GM19397 (cell line): ENCODE data around the gene EXOC8.

ENCODE experiments used
- ATAC-seq: cut with Tn5 transposase; IDR thresholded peaks from one replicate; pipeline ENCODE4 v1.9.1; 2021; ENCODE audit warnings: mild to moderate bottlenecking, moderate library complexity; ENCODE audit not compliant: unreplicated experiment

EXOC8 gene, protein sequence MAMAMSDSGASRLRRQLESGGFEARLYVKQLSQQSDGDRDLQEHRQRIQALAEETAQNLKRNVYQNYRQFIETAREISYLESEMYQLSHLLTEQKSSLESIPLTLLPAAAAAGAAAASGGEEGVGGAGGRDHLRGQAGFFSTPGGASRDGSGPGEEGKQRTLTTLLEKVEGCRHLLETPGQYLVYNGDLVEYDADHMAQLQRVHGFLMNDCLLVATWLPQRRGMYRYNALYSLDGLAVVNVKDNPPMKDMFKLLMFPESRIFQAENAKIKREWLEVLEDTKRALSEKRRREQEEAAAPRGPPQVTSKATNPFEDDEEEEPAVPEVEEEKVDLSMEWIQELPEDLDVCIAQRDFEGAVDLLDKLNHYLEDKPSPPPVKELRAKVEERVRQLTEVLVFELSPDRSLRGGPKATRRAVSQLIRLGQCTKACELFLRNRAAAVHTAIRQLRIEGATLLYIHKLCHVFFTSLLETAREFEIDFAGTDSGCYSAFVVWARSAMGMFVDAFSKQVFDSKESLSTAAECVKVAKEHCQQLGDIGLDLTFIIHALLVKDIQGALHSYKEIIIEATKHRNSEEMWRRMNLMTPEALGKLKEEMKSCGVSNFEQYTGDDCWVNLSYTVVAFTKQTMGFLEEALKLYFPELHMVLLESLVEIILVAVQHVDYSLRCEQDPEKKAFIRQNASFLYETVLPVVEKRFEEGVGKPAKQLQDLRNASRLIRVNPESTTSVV

DNA sequence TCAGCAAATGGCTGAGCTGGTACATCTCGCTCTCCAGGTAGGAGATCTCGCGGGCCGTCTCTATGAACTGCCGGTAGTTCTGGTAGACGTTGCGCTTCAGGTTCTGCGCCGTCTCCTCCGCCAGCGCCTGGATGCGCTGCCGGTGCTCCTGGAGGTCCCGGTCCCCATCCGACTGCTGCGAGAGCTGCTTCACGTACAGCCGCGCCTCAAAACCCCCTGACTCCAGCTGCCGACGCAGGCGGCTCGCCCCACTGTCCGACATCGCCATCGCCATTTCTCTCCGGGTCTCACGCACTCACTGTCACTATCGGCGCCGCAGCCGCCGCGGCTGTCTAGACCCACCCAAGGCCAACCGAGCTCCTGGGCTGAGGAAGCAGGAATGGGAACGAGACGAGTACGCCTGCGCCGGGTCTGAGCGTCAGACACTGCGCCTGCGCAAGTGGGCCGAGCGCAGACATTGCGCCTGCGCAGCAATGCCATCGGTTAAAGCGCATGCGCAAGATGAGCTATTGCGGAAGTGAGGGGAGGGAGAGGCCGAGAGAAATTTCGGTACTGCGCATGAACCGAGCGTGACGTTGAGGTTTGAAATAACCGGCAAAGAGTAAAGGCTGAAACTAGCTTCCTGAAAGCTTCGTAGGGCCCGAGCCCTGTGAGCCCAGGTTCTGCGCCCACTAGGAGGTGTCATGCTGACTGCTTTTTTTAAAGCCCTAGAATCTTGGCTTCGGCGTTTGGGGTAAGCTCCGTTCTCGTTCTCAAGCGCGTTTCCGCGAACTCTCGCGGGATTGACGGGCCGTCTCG, at the start of gene EXOC8:
Gene EXOC8 (minus strand): TSS at position 381 of the 798 bp plus-strand sequence. CDS start 107 bp downstream, at position 274.
- ATAC-seq: peak; percentile 79

DNA sequence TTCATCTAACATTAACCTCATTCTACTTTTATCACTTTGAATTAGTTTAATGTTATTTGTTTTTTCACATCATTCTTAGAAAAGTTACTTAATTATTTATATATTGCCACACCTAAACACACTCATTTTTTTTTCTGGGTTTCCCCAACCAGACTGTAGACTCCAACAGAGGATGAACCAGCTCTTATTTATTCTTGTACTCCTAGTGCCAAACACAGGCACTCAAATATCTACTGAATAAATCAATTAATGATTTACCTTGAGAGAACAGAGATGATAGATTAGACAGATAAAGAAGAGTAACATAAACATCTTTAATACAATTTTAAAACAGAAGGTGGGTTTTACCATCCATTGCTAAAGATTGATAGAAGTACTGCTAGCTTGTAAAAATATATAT, 48.8 kb upstream of the EXOC8 start:
- ATAC-seq: no peak

DNA sequence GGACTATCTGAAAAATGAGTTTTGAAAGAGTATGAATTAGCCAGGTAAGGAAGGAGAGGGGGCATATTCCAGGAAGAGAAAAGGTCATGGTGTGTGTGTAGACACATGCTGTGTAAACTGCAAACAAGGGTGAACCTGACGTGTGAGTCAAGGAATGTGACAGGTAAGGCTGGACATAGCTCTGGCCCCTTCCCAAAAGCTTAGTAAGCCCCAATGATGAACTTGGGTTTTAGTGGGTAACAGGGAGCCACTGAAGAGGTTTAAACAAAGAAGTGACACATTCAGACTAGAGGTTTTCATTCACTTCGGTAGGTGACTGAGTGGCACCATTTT, 47.7 kb upstream of the EXOC8 start:
- ATAC-seq: no peak

DNA sequence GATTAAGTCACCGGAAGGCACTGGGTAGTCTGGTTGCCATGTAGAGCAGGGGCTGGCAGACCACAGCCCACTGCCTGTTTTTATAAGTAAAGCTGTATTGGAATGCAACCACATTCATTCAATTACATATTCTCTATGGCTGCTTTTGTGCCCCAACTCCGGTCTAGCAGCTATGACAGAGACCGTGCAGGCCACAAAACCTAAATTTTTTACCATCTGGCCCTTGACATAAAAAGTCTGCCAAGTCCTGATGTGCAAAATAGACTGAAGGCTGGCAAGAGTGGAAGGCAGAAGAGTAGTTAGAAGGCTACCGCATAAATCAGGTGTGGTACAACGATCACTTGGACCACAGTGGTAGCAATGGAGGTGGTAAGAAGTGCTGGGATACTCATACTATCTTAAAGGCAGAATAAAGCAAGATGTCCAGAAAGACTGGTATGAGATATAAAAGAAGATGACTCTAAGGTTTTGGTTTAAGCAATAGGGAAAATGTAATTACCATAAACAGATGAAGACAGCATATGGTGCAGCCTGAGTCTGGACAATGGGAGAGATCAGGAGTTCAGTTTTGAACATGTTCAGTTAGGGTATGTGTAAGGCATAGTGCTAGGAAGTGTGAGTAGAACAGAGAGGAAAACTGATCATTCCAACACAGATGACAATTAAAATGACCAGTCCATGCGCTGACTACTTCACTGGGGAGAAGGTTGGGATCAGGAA, 47.2 kb upstream of the EXOC8 start:
- no peak for ATAC-seq

DNA sequence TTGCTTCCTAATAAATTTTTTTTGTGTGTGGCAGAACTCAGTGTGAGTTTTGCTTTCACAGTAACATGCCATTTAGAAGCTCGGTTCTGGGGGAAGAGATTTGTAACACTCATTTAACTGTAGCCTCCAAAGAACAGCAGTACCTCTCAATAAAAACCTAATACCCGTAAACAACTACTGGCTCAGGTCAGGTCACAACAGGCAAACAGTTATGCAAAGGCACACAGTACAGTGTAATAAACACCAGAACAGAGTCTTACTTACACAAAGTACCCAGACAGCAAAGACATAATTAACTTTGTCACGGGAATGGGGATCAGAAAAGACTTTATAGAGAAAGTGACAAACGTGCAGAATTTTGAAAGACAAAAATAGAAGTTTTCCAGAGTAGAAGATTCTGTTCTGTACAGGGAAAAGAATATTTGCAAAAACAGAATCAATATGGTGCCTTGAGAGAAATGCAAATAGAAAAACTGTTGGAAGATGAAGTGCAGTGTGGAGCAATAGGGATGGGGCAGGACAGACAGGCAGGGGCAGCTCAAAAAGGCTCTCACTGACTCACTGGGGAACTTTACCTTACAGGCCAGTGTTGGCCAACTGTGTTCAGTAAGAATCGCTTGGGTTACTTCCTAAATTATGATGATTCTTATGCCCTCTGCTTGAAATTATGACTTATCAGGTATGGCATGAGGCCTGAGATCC, 45.7 kb upstream of the EXOC8 start:
- ATAC-seq: no peak

DNA sequence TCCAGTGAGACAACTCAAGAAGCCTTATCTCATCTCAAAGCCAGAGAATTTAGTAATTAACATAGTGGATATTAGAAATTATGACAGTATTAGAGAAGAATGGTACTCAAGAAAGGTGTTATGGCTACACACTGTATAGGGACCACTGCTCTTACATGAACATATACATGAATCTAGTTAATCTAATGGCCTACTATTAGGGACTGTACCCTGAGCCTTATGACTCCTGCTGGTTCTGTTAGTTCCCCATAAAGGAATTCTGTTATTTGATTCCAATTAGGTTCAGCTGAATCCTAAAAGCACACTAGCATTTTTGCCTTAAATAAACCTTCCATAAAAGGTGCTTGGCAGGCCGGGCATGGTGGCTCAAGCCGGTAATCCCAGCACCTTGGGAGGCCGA, 44.8 kb upstream of the EXOC8 start:
- no peak for ATAC-seq

DNA sequence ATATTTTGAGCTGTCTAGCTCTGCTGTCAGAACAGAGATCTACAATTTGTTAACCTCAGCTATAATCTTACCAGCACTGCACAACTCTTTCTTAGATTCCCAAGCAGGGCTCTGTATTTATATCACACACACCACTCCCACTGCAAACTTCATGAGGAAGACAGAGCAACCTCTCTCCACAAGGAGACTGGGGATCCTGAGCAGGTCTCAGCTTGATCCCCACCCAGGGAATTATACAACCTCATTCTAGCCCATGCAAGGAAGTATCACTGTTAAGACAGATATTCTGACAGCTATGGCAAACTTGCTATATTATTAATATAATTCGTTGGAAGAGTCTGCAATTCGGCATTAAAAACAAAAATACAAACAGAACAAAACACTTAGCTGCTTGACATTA, 44.1 kb upstream of the EXOC8 start:
- no peak for ATAC-seq

DNA sequence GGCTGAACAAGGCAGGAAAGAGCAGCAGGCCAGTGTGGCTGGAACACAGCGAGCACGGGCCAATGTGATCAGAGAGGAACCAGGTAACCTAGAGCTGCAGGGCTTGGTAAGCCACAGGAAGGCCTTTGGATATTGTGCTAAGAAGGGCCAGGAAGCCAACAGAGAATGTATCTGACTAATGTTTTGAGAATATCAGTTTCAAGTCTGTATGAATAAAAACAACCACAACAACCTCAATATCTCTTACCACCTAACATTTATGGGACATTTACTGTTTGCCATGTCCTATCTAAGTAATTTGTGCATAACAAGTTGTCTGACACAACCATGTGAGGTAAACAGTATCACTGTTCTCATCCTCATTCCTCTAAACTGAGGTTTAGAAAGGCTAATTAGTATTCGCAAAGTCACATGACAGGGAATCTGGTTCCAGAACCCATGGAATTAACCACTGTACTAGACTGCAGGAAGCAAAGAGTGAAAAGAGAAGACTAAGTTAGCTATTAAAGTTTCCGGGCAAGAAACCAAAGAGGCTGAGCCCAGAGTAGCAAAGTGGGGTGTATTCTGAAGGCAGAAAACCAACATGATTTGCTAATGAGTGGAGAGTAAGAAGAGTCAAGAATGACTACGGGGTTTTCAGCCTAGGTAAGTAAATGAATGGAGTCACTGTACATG, 39.4 kb upstream of the EXOC8 start:
- ATAC-seq: no peak

DNA sequence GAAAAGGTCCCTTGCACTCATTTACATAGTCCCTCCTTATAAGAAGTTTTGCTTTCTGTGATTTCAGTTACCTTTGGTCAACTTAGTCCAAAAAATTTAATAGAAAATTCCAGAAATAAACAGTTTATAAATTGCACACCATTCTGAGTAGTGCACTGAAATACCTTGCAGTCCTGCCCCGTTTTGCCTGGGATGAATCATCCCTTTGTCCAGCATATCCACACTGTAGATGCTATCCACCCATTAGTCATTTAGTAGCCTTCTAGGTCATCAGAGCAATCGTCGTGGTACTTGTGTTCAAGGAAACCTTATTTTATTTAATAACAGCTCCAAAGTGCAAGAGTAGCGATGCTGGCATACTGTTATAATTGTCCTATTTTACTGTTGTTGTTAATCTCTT, 38.4 kb upstream of the EXOC8 start:
- ATAC-seq: no peak

DNA sequence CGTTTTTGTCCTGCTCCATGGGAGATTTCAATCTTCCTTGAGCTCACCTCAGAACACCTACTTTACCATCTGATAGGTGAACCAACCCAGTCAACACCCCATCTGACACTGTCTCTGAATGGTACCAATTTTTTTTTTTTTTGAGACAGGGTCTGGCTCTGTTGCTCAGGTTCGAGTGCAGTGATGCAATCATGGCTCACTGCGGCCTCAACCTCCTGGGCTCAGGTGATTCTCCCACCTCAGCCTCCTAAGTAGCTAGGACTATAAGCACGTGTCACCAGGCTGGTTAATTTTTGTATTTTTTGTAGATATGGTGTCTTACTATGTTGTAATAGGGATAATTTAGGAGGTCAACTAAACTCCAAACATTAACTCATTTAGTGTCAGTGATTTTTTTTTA, 36.7 kb upstream of the EXOC8 start:
- no peak for ATAC-seq

DNA sequence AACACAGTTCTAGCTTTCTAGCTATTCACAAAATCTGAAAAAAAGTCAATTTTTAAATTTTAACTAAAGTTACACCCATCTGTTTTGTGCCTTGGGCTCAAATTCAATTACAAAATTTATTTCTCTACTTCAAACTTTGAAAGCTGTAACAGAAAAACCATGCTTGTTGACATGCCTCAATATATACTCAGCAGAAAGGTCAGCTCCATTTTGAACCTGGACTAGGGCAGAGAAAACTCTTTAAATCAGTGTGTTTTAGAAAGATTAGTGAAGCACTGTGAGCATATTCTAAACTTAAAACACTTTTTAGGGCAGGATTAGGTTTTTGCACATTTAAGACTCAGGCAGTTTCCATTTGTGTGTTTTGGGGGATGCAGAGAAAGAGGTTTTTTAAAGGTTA, 34.8 kb upstream of the EXOC8 start:
- ATAC-seq: no peak

DNA sequence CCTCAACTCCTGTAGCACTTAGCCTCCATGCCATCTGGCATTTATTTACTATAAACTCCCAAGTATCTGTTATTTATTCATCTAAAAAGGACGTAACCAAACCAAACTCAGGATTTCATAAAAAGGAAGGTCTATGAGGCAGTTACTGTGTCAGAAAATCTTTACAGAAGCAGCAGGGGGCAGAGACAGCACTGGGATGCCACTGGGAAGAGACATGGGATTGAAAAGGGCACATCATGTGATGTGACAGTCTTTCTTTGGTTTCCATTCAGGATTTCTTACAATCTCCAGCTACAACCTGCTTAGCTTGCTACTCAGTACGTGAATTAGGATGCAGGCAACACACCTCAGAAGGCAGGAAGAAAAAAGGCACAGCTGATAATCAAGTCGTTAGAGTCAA, 31.6 kb upstream of the EXOC8 start:
- no peak for ATAC-seq

DNA sequence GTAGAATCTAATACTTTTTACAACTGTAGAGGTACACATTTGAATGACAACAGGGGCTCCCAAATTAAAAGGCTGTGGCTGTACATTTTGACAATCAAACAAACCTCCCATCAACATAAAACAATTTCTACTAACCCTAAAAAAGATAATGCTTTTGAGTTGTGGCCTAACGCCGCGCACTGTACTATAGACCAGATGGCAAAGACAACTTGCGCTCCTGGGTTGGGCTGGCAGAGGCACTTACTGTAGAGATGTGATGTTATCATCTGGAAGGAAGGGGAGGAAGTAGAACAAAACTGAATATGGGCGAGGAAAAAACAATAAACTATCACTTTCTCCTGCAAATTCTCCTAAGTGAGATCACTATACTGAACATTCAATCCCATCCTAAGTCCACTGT, 26.5 kb upstream of the EXOC8 start:
- no peak for ATAC-seq

DNA sequence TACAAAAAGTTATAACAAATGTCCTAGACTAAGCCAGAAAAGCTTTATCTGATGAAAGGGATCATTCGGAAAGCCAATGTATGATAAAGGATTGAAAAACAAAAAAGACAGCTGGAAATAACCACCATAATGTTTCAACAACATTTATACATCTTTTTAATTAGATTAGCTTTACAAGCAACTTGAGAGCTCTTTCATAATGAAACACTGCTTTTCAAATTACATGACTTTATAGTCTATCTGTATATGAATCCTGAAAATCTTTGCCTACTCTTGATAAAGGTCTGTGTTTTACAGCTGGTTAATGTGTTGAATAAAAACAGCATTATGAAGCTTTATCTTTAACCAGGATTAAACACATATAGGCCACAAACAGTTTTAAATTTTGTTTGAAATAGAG, 26.0 kb upstream of the EXOC8 start:
- no peak for ATAC-seq

DNA sequence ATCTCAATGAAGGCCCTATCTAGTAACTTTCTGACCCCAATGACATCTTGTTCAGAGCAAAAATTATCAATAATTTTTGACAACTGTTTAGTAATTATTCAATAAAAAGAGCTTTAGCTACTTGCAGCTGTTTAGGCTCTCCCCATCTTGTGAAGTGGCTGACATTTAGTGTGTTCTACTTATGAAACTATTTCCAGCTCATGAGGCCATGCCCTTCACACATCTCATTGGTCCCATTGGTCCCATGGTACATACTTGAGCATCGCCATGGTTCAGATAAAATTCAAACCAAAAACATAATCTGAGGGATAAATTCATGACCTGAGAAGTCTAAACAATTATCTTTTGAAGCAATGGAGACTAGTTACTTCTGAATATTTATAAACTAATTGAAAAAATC, 24.7 kb upstream of the EXOC8 start:
- no peak for ATAC-seq

DNA sequence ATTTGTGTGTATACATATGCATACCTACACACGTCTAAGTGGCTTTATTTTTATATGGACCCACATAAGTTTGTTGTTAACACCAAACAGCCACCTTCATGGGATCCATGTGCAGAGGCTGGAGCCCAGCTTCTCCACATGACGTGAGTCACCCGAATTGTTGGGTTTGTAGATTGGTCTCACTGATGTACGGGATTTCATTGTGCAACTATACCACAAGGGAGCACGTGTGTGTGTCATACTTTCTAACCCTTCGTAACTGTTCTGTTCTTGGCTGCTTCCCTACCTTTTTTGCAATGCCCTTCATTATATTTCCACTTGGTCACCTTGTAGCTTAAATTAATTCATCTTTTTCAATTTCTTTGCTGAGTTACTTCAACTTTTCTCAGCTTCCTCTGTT, 21.5 kb upstream of the EXOC8 start:
- ATAC-seq: no peak

DNA sequence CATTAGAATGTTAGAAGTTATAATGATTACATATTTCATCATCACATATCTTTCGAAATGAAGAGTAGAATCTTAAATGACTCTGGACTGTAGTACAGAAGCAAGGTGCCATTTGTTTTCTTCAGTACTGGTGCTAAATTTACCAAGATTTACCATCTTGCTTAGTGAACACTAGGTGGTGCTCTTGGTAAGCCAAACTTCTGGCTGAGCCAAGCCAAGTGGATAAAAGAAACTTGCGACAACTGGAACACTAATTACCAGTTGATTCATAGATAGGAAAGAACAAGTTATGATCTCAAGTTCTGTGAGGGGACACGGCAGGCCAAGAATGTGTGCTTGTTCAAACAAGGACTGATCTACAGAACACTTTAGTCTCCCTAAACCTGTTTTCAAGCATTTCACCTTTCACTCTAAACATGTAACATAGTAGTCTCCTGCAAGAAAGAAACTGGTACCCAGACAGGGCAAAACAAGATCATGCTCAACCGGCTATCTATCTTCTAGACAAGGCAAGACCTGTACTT, 20.2 kb upstream of the EXOC8 start:
- ATAC-seq: peak; percentile 58

DNA sequence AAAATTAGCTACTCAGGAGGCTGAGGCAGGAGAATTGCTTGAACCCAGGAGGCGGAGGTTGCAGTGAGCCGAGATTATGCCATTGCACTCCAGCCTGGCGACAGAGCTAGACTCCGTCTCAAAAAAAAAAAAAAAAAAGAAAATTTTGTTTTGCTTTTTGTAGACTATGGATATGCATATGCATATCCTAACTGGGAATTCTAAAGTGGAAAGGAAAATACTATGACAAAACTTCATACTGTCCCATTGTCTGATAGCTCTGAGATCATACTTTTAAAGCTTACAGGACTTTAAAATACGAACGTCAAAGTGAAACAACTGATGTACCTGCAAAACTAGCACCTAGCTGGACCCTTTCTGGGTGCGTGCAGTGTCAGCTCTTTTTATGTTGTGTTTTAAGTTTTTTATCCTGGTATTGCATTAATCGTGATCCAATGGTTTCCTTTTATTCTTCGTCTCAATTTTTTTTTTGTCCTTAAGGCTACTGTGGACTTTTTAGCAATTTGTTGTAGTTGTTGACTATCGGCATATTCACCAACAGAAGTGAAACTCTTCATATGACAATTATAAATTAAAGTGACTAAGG, 19.6 kb upstream of the EXOC8 start:
- no peak for ATAC-seq

DNA sequence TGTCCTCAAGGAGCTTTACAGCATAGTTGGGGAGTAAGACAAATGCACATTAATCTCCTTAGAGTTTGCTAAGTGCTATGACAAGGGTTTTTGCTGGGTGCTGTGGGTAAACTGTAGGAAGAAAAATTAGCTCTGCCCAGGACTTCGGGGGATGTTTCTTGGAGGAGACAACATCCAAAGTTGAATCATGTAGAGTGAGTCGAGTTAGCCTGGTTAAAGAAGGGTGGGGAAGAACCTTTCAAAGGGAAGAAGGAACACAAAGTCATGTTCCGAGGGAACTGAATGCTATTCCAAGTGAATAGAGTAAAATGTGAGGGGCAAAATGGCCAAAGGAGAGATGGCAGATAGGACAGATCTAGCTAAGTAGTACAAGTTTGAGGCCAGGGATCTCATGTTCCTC, 17.5 kb upstream of the EXOC8 start:
- no peak for ATAC-seq
